ENCODE data around the gene SYCP2L.

GRCh38 chr6:10862361-10862760 is 24.5 kb upstream of the SYCP2L start:
- no peak for TF ChIP-seq POLR2AphosphoS5 (IDR thresholded peaks at IDR 0.05)
- TF ChIP-seq CTCF (IDR thresholded peaks at IDR 0.05): no peak
- no peak for TF ChIP-seq POLR2A (IDR thresholded peaks at IDR 0.05)
- no peak for TF ChIP-seq EP300 (IDR thresholded peaks at IDR 0.05)

Data from suprapubic skin (tissue), 4 donors.